SU-DHL-6 (cell line): Measurements from ENCODE around the gene UNC5A.

ENCODE experiments used
- H2AFZ ChIP-seq: fragments of 200-600 bp; sonication (generic); 2 replicates; pipeline ENCODE4 v1.6.1; 2014; ENCODE audit warnings: low read depth, mild to moderate bottlenecking, moderate library complexity, mixed read lengths, antibody characterized with exemption, low read length; ENCODE audit not compliant: severe bottlenecking
- H3F3A ChIP-seq: fragments of 200-600 bp; shearing (Covaris generic); 2 replicates; pipeline ENCODE4 v1.6.0; 2016; ENCODE audit warnings: antibody characterized with exemption, mild to moderate bottlenecking; ENCODE audit not compliant: insufficient read depth
- H3K27ac ChIP-seq: fragments of 200-600 bp; sonication (generic); 2 replicates; pipeline ENCODE4 v1.5.1; 2016; ENCODE audit warnings: low read depth, mild to moderate bottlenecking, low read length, moderate library complexity, mixed read lengths
- H3K27me3 ChIP-seq: fragments of 200-600 bp; sonication (generic), shearing (Covaris generic); 2 replicates; pipeline ENCODE4 v1.6.0; 2014; ENCODE audit warnings: mild to moderate bottlenecking, low read length
- H3K36me3 ChIP-seq: fragments of 200-600 bp; sonication (generic); 2 replicates; pipeline ENCODE4 v1.6.1; 2014; ENCODE audit warnings: mild to moderate bottlenecking, low read length, mixed read lengths
- H3K4me2 ChIP-seq: fragments of 300-600, 200-600 bp; shearing (Covaris generic), sonication (generic); 2 replicates; pipeline ENCODE4 v1.6.0; 2014; ENCODE audit warnings: low read length, low read depth, mild to moderate bottlenecking; ENCODE audit not compliant: poor library complexity, severe bottlenecking
- H3K4me3 ChIP-seq: fragments of 200-600 bp; sonication (generic); 2 replicates; pipeline ENCODE4 v1.5.1; 2014; ENCODE audit warnings: antibody characterized with exemption, low read length, mild to moderate bottlenecking, mixed read lengths; ENCODE audit not compliant: insufficient read depth, poor library complexity, severe bottlenecking
- H3K79me2 ChIP-seq: fragments of 200-600 bp; sonication (generic); 2 replicates; pipeline ENCODE4 v1.6.1; 2014; ENCODE audit warnings: mild to moderate bottlenecking, low read length, moderate library complexity; ENCODE audit not compliant: insufficient read depth
- H3K9ac ChIP-seq: fragments of 200-600 bp; sonication (generic); 2 replicates; pipeline ENCODE4 v1.7.0; 2014; ENCODE audit warnings: mild to moderate bottlenecking, low read length
- H3K9me2 ChIP-seq: fragments of 200-600 bp; sonication (generic); replicated peaks from 2 replicates; pipeline ENCODE4 v1.6.1; 2014; ENCODE audit warnings: low read length; ENCODE audit not compliant: insufficient read depth
- H3K9me3 ChIP-seq: fragments of 200-600 bp; sonication (generic); 2 replicates; pipeline ENCODE4 v1.6.1; 2014; ENCODE audit warnings: low read length, mixed read lengths; ENCODE audit not compliant: insufficient read depth
- H4K20me1 ChIP-seq: fragments of 200-600 bp; sonication (generic); 2 replicates; pipeline ENCODE4 v1.6.1; 2014; ENCODE audit warnings: low read depth, mild to moderate bottlenecking, antibody characterized with exemption, low read length, moderate library complexity, mixed read lengths
- CTCF ChIP-seq: fragments of 200-600 bp; sonication (generic); IDR thresholded peaks from one replicate; pipeline ENCODE4 v1.5.1; 2017; ENCODE audit warnings: antibody characterized with exemption, mild to moderate bottlenecking, low read length, moderate library complexity; ENCODE audit not compliant: insufficient read depth, poor library complexity, severe bottlenecking
- EZH2phosphoT487 ChIP-seq: fragments of 200-600 bp; sonication (generic), shearing (Covaris generic); conservative IDR thresholded peaks from 2 replicates; pipeline ENCODE4 v1.6.1; 2018; ENCODE audit warnings: mild to moderate bottlenecking, antibody characterized with exemption, low read length, moderate library complexity, mixed read lengths

The UNC5A gene

GRCh38 chr5:176881021-176881749 lies 70.8 kb downstream of the UNC5A start:
- Histone ChIP-seq H3K27me3 (no peaks in the 10 kb centered on the region), H3K9ac (no peak overlapping the region), H4K20me1 (no peaks in the 10 kb centered on the region), H3K4me2 (no peak overlapping the region), H3K36me3 (no peaks in the 10 kb centered on the region), H3K79me2 (no peaks in the 10 kb centered on the region), H3K27ac (no peak overlapping the region), H3K9me3 (no peaks in the 10 kb centered on the region), H3F3A (no peaks in the 10 kb centered on the region), H3K4me3 (no peak overlapping the region), H2AFZ (no peak overlapping the region), H3K9me2 (no peaks in the 10 kb centered on the region)
- TF ChIP-seq EZH2phosphoT487, result no peak
- no peak for TF ChIP-seq CTCF

- H3K4me2 ChIP-seq, result no peak overlapping the region
- H3K36me3 ChIP-seq, result no peaks in the 10 kb centered on the region
- H3F3A ChIP-seq, result no peaks in the 10 kb centered on the region
- H3K9ac ChIP-seq, result no peak overlapping the region
- H3K27ac ChIP-seq, result no peak overlapping the region
- H3K9me3 ChIP-seq, result no peaks in the 10 kb centered on the region
- TF ChIP-seq EZH2phosphoT487, result no peak
- TF ChIP-seq CTCF, result no peak
- no peak overlapping the region for H3K4me3 ChIP-seq
- H3K9me2 ChIP-seq, result no peaks in the 10 kb centered on the region
- H2AFZ ChIP-seq, result no peak overlapping the region
- no peaks in the 10 kb centered on the region for H4K20me1 ChIP-seq
- H3K79me2 ChIP-seq, result no peaks in the 10 kb centered on the region
- H3K27me3 ChIP-seq, result no peaks in the 10 kb centered on the region
These were observed 71.6 kb downstream of the UNC5A start for GRCh38 chr5:176881816-176882566.

GRCh38 chr5:176882567-176882903 lies 72.2 kb downstream of the UNC5A start:
- Histone ChIP-seq H3K79me2 (no peaks in the 10 kb centered on the region), H2AFZ (no peak overlapping the region), H3K36me3 (no peaks in the 10 kb centered on the region), H3K27me3 (no peaks in the 10 kb centered on the region), H3K9me2 (no peaks in the 10 kb centered on the region), H3F3A (no peaks in the 10 kb centered on the region), H3K4me2 (no peak overlapping the region), H3K9me3 (no peaks in the 10 kb centered on the region), H4K20me1 (no peaks in the 10 kb centered on the region), H3K9ac (no peak overlapping the region), H3K27ac (no peak overlapping the region), H3K4me3 (no peak overlapping the region)
- no peak for TF ChIP-seq EZH2phosphoT487
- TF ChIP-seq CTCF, result no peak
